ES-I3 (cell line): ENCODE results near the gene TRIM3.

Experiments used
- H3K36me3 ChIP-seq: 2 replicates; pipeline ENCODE4 v1.6.1; 2013; ENCODE audit warnings: mild to moderate bottlenecking, low read length, control low read depth, moderate library complexity; ENCODE audit not compliant: insufficient read depth
- H3K4me1 ChIP-seq: 2 replicates; pipeline ENCODE4 v1.6.1; 2013; ENCODE audit warnings: mild to moderate bottlenecking, control low read depth, low read length; ENCODE audit not compliant: insufficient read depth
- H3K9ac ChIP-seq: 2 replicates; pipeline ENCODE4 v1.6.1; 2013; ENCODE audit warnings: low read depth, mild to moderate bottlenecking, low read length, moderate library complexity
- H3K9me3 ChIP-seq: 2 replicates; pipeline ENCODE4 v1.6.1; 2013; ENCODE audit warnings: mild to moderate bottlenecking, low read length, moderate library complexity; ENCODE audit not compliant: control insufficient read depth, insufficient read depth

Gene TRIM3

GRCh38 chr11:6468712-6469495 lies 4.8 kb downstream of the TRIM3 start:
- Histone ChIP-seq H3K4me1 (peaks cover 7% of the 10 kb centered on the region), H3K36me3 (no peaks in the 10 kb centered on the region; the same call in 1 of the 2 replicates), H3K9me3 (no peaks in the 10 kb centered on the region), H3K9ac (no peak overlapping the region)

GRCh38 chr11:6459099-6459450 lies 14.7 kb downstream of the TRIM3 start:
- Histone ChIP-seq H3K9me3 (no peaks in the 10 kb centered on the region), H3K9ac (no peak overlapping the region), H3K4me1 (no peaks in the 10 kb centered on the region), H3K36me3 (no peaks in the 10 kb centered on the region; the same call in 1 of the 2 replicates)

- Histone ChIP-seq H3K9me3 (no peaks in the 10 kb centered on the region), H3K36me3 (no peaks in the 10 kb centered on the region), H3K9ac (no peak overlapping the region), H3K4me1 (no peaks in the 10 kb centered on the region)
These were observed 15.2 kb downstream of the TRIM3 start for GRCh38 chr11:6458352-6459098.

- no peaks in the 10 kb centered on the region for H3K9me3 ChIP-seq
- no peaks in the 10 kb centered on the region for H3K36me3 ChIP-seq
- H3K9ac ChIP-seq: no peak overlapping the region
- H3K4me1 ChIP-seq: no peaks in the 10 kb centered on the region
These were observed 16.0 kb downstream of the TRIM3 start for GRCh38 chr11:6457581-6458320.

- no peaks in the 10 kb centered on the region for H3K9me3 ChIP-seq
- no peak overlapping the region for H3K9ac ChIP-seq
- H3K36me3 ChIP-seq: no peaks in the 10 kb centered on the region
- H3K4me1 ChIP-seq: no peaks in the 10 kb centered on the region
These were observed 17.2 kb downstream of the TRIM3 start for GRCh38 chr11:6456361-6457073.

GRCh38 chr11:6455070-6455469 lies 18.7 kb downstream of the TRIM3 start:
- Histone ChIP-seq H3K9me3 (no peaks in the 10 kb centered on the region), H3K9ac (no peak overlapping the region), H3K4me1 (no peaks in the 10 kb centered on the region), H3K36me3 (no peaks in the 10 kb centered on the region)

- Histone ChIP-seq H3K9ac (no peak overlapping the region), H3K4me1 (no peaks in the 10 kb centered on the region), H3K9me3 (no peaks in the 10 kb centered on the region), H3K36me3 (no peaks in the 10 kb centered on the region)
These were observed 20.6 kb downstream of the TRIM3 start for GRCh38 chr11:6453152-6453551.

- H3K36me3 ChIP-seq: no peaks in the 10 kb centered on the region
- no peaks in the 10 kb centered on the region for H3K9me3 ChIP-seq
- H3K9ac ChIP-seq: no peak overlapping the region
- H3K4me1 ChIP-seq: no peaks in the 10 kb centered on the region
These were observed 21.5 kb downstream of the TRIM3 start for GRCh38 chr11:6452219-6452618.

GRCh38 chr11:6448574-6448973 lies 25.2 kb downstream of the TRIM3 start:
- no peaks in the 10 kb centered on the region for H3K4me1 ChIP-seq
- no peaks in the 10 kb centered on the region for H3K9me3 ChIP-seq
- no peaks in the 10 kb centered on the region for H3K36me3 ChIP-seq
- H3K9ac ChIP-seq: no peak overlapping the region

GRCh38 chr11:6443269-6444003 lies 30.3 kb downstream of the TRIM3 start:
- Histone ChIP-seq H3K36me3 (no peaks in the 10 kb centered on the region), H3K9ac (no peak overlapping the region), H3K9me3 (no peaks in the 10 kb centered on the region), H3K4me1 (no peaks in the 10 kb centered on the region)

- no peak overlapping the region for H3K9ac ChIP-seq
- H3K9me3 ChIP-seq: no peaks in the 10 kb centered on the region
- no peaks in the 10 kb centered on the region for H3K4me1 ChIP-seq
- no peaks in the 10 kb centered on the region for H3K36me3 ChIP-seq
These were observed 31.3 kb downstream of the TRIM3 start for GRCh38 chr11:6442441-6442840.

GRCh38 chr11:6440906-6441358 lies 32.8 kb downstream of the TRIM3 start, which contains the start of gene HPX:
HPX (minus strand) TSS chr11:6440987; CDS start chr11:6440963, 24 bp downstream.
- Histone ChIP-seq H3K9me3 (no peaks in the 10 kb centered on the region), H3K9ac (no peak within 1 kb of the TSS), H3K36me3 (no peaks in the 10 kb centered on the region), H3K4me1 (no peaks in the 10 kb centered on the region)

- Histone ChIP-seq H3K4me1 (no peaks in the 10 kb centered on the region), H3K36me3 (no peaks in the 10 kb centered on the region), H3K9me3 (no peaks in the 10 kb centered on the region), H3K9ac (no peak overlapping the region)
These were observed 34.7 kb downstream of the TRIM3 start for GRCh38 chr11:6438979-6439571.
